CD4-positive, CD25-positive, alpha-beta regulatory T cell (primary cell): ENCODE measurements around the gene CCDC120. TPM values are rescaled to one million over a fixed set of nuclear protein-coding genes. Genes with fewer than 3 reads are reported as not detected.
A peak's percentile ranks its signal among the peaks of the same experiment; 100 is the strongest.

Source experiments
- ATAC-seq, 2 donors: fragments of 150-1000 bp; cut with Tn5 transposase; one replicate each; pipeline ENCODE4 v1.10.0; 2021; ENCODE audit warnings: low read depth in 2 of 2, moderate number of reproducible peaks in 2 of 2, moderate library complexity in 1 of 2
- DNase-seq, 3 donors: peaks; one replicate each; pipeline versions ENCODE4 v3.0.0 to v3.0.0-alpha.2; 2012 to 2022; ENCODE audit warnings: mixed read lengths in 1 of 3
- H3K27ac ChIP-seq: one replicate; pipeline ENCODE4 v1.7.0; 2013; ENCODE audit warnings: mild to moderate bottlenecking, low read length; ENCODE audit not compliant: insufficient read depth, poor library complexity, severe bottlenecking
- H3K27me3 ChIP-seq: one replicate; pipeline ENCODE4 v1.7.0; 2013; ENCODE audit warnings: low read length; ENCODE audit not compliant: control insufficient read depth, insufficient read depth
- H3K36me3 ChIP-seq: one replicate; pipeline ENCODE4 v1.7.0; 2013; ENCODE audit warnings: mild to moderate bottlenecking, low read length, moderate library complexity; ENCODE audit not compliant: control insufficient read depth, insufficient read depth
- H3K4me1 ChIP-seq: 2 replicates; pipeline ENCODE4 v1.7.0; 2013; ENCODE audit warnings: mild to moderate bottlenecking, low read length; ENCODE audit not compliant: insufficient read depth, control insufficient read depth, poor library complexity, severe bottlenecking
- H3K4me3 ChIP-seq: one replicate; pipeline ENCODE4 v1.7.0; 2013; ENCODE audit warnings: low read depth, mild to moderate bottlenecking, low read length, moderate library complexity
- H3K9me3 ChIP-seq, 2 experiments: 1 replicate in 1 of 2; 2 replicates in 1 of 2; pipeline ENCODE4 v1.7.0; 2013; ENCODE audit warnings: low read length in 2 of 2, mild to moderate bottlenecking in 1 of 2, moderate library complexity in 1 of 2; ENCODE audit not compliant: control insufficient read depth in 2 of 2
- H3K27ac Mint-ChIP-seq, 3 donors: one replicate each; pipeline ENCODE4 v1.8.0; 2020 to 2022; ENCODE audit warnings: mild to moderate bottlenecking in 3 of 3, mixed read lengths in 3 of 3, moderate library complexity in 2 of 3
- H3K27me3 Mint-ChIP-seq: one replicate; pipeline ENCODE4 v1.8.0; 2022; ENCODE audit warnings: mild to moderate bottlenecking, mixed read lengths
- H3K36me3 Mint-ChIP-seq: one replicate; pipeline ENCODE4 v1.8.0; 2020; ENCODE audit warnings: mixed read lengths
- H3K4me1 Mint-ChIP-seq, 4 donors: one replicate each; pipeline ENCODE4 v1.8.0; 2020 to 2022; ENCODE audit warnings: mixed read lengths in 4 of 4, mild to moderate bottlenecking in 1 of 4
- H3K4me3 Mint-ChIP-seq, 4 donors: one replicate each; pipeline ENCODE4 v1.8.0; 2020 to 2022; ENCODE audit warnings: mild to moderate bottlenecking in 4 of 4, mixed read lengths in 4 of 4, moderate library complexity in 3 of 4
- H3K9me3 Mint-ChIP-seq, 7 donors: one replicate each; pipeline ENCODE4 v1.8.0; 2020 to 2022; ENCODE audit warnings: mixed read lengths in 7 of 7, mild to moderate bottlenecking in 3 of 7, moderate library complexity in 2 of 7
- polyA plus RNA-seq, 4 donors: library from polyadenylated mRNA; unstranded; fragments of 300-500 nt; fragmentation: Illumina TruSeq; gene quantifications; one replicate each; pipeline ENCODE4 v1.2.3, GENCODE V29; 2021
- total RNA-seq: library from RNA; stranded (reverse); gene quantifications from one replicate; pipeline ENCODE4 v1.2.3, GENCODE V29; 2022

Gene CCDC120
- total and polyA plus RNA-seq, 5 donors from 2014 or later: 0.13 to 10.2 (median 0.31) TPM

- no peak overlapping the region for H3K27ac ChIP-seq
- H3K27me3 Mint-ChIP-seq: no peaks in the 10 kb centered on the region
- H3K4me3 Mint-ChIP-seq: peak overlapping the region; percentile 21 to 90 (median 85)
- no peaks in the 10 kb centered on the region for H3K9me3 ChIP-seq
- peaks cover 0 to 31% (median 10%) of the 10 kb centered on the region in 4 donors for H3K4me1 Mint-ChIP-seq
- H3K4me3 ChIP-seq: peak overlapping the region; percentile 32
- H3K4me1 ChIP-seq: peaks cover 12% of the 10 kb centered on the region
- DNase-seq (no peak), ATAC-seq (no peak)
- H3K9me3 Mint-ChIP-seq: no peaks in the 10 kb centered on the region
- no peaks in the 10 kb centered on the region for H3K36me3 Mint-ChIP-seq
- H3K36me3 ChIP-seq: peaks cover 7% of the 10 kb centered on the region
- H3K27ac Mint-ChIP-seq: peak overlapping the region in 1 of 3 donors; percentile 78
- H3K27me3 ChIP-seq: no peaks in the 10 kb centered on the region
Measured at GRCh38 chrX:49072712-49073095, 13.9 kb downstream of the CCDC120 start.

DNA sequence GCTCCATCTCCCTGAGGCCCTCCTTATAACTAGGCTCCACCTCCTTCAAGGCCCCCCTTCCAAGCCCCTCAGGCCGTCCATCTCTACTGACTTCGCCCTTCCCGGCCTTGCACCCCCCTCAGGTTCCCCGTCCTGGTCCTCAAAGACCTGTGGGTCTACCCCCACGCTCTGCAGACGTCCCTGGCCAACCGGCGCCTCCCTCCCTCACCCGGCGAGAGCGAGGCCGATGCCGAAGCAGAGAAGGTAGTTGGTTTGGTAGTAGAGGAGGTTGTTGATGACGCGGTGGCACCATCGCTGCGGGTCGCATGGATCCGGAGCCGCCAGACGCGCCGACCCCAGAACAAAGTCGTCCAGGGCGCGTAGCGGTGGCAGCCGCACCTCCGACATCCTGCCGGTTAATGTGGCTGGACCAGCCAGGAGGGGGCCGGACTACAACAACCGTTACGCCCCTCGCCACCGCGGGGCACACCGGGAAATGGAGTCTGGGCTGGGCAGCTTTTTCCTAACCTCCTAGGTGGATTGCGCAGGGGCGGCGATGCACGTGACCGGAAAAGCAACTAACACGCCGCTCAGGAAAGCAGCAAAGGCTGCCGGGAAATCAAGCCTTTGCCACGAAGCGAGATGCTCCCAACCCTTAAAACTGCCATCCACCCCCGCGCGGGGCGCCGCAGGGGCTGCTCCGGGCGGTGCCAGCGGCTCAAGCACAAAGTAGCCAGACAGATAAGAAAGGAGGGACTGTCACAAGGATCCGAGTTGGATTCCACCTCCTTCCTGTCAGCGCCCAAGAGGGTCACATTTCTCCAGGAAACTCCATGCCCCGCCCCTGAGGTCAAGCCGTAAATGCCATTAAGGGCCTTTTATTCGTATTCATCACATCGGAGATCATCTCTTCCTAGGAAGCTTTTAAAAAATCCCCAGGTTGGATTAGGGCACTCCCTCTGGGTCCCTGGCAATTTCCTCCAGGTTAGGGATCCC is 15.1 kb downstream of the CCDC120 start, which contains the start of gene PRAF2:
Gene PRAF2, minus strand, starts transcription at position 402 of the 975 bp plus-strand sequence. Its CDS starts 15 bp downstream, at position 387.
- Histone ChIP-seq H3K27ac (peak within 1 kb of the TSS; percentile 81), H3K27me3 (no peaks in the 10 kb centered on the region), H3K4me3 (peak within 1 kb of the TSS; percentile 32), H3K9me3 (no peaks in the 10 kb centered on the region), H3K36me3 (peaks cover 7% of the 10 kb centered on the region), H3K4me1 (peaks cover 13% of the 10 kb centered on the region)
- peak; percentile 84 to 94 (median 86) for DNase-seq
- Mint-ChIP-seq H3K4me1 (peaks cover 0 to 35% (median 12%) of the 10 kb centered on the region in 4 donors), H3K27me3 (no peaks in the 10 kb centered on the region), H3K27ac (peak within 1 kb of the TSS; percentile 78 to 92 (median 86)), H3K36me3 (peaks cover 3% of the 10 kb centered on the region), H3K4me3 (peak within 1 kb of the TSS; percentile 84 to 92 (median 88)), H3K9me3 (no peaks in the 10 kb centered on the region)
- peak; percentile 96 to 98 for ATAC-seq

- H3K36me3 ChIP-seq: peaks cover 7% of the 10 kb centered on the region
- no peak for DNase-seq
- ATAC-seq: no peak
- H3K4me3 ChIP-seq: no peak overlapping the region
- no peaks in the 10 kb centered on the region for H3K9me3 ChIP-seq
- H3K4me3 Mint-ChIP-seq: peak overlapping the region in 2 of 4 donors; percentile 77 to 90
- H3K4me1 ChIP-seq: peaks cover 20% of the 10 kb centered on the region
- H3K27me3 ChIP-seq: no peaks in the 10 kb centered on the region
- H3K27ac Mint-ChIP-seq: no peak overlapping the region
- H3K27ac ChIP-seq: no peak overlapping the region
- no peaks in the 10 kb centered on the region for H3K9me3 Mint-ChIP-seq
- H3K36me3 Mint-ChIP-seq: peaks cover 3% of the 10 kb centered on the region
- no peaks in the 10 kb centered on the region for H3K27me3 Mint-ChIP-seq
- peaks cover 0 to 42% (median 12%) of the 10 kb centered on the region in 4 donors for H3K4me1 Mint-ChIP-seq
Measured at GRCh38 chrX:49075347-49075746, 16.5 kb downstream of the CCDC120 start.

GRCh38 chrX:49077941-49078340 is 19.1 kb downstream of the CCDC120 start:
- peaks cover 7% of the 10 kb centered on the region for H3K36me3 ChIP-seq
- H3K9me3 ChIP-seq: no peaks in the 10 kb centered on the region
- peaks cover 0 to 29% (median 10%) of the 10 kb centered on the region in 4 donors for H3K4me1 Mint-ChIP-seq
- ATAC-seq (no peak), DNase-seq (no peak)
- peak overlapping the region in 1 of 3 donors; percentile 82 for H3K27ac Mint-ChIP-seq
- H3K27ac ChIP-seq: no peak overlapping the region
- peaks cover 0 to 2% (median 0%) of the 10 kb centered on the region in 7 donors for H3K9me3 Mint-ChIP-seq
- H3K27me3 ChIP-seq: no peaks in the 10 kb centered on the region
- H3K4me3 Mint-ChIP-seq: peak overlapping the region in 2 of 4 donors; percentile 46 to 80
- H3K27me3 Mint-ChIP-seq: no peaks in the 10 kb centered on the region
- no peak overlapping the region for H3K4me3 ChIP-seq
- peaks cover 16% of the 10 kb centered on the region for H3K4me1 ChIP-seq
- H3K36me3 Mint-ChIP-seq: peaks cover 3% of the 10 kb centered on the region

- ATAC-seq (peak; percentile 73 to 83), DNase-seq (peak; percentile 65 to 85 (median 67))
- peaks cover 0 to 2% (median 0%) of the 10 kb centered on the region in 7 donors for H3K9me3 Mint-ChIP-seq
- H3K27ac Mint-ChIP-seq: peak within 1 kb of the TSS; percentile 95 to 100 (median 99)
- Histone ChIP-seq H3K27ac (peak within 1 kb of the TSS; percentile 93), H3K4me1 (peaks cover 8% of the 10 kb centered on the region), H3K36me3 (peaks cover 7% of the 10 kb centered on the region), H3K4me3 (peak within 1 kb of the TSS; percentile 74), H3K27me3 (no peaks in the 10 kb centered on the region), H3K9me3 (no peaks in the 10 kb centered on the region)
- peak within 1 kb of the TSS; percentile 80 to 97 (median 92) for H3K4me3 Mint-ChIP-seq
- peaks cover 0 to 13% (median 4%) of the 10 kb centered on the region in 4 donors for H3K4me1 Mint-ChIP-seq
- H3K27me3 Mint-ChIP-seq: no peaks in the 10 kb centered on the region
- peaks cover 3% of the 10 kb centered on the region for H3K36me3 Mint-ChIP-seq
Measured at GRCh38 chrX:49079489-49080428, 21.0 kb downstream of the CCDC120 start, which contains the start of gene WDR45. WDR45 (minus strand) TSS chrX:49079887; CDS start chrX:49078095, 1,792 bp downstream.

DNA sequence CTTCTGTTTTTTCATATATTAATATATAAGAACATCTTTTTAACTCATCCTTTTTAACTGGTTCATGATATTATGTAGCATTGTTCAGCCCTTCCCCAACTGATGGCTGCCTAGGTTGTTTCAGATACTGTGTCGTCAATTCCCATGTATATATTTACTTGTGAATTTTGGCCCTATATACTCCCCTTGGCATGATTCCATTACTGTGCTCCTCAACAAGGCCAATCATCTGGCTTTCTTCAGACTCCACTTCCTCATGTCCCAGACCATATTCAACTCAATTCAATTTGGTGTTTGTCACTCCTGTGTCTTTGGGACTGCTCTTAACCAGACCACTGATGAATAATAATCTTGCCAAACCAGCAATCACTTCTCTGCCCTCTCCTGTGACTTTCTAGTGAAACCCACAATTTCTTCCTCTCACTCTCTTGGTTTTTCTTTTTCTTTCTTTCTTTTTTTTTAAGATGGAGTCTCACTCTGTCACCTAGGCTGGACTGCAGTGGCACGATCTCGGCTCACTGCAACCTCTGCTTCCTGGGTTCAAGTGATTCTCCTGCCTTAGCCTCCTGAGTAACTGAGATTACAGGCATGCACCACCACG is 23.6 kb downstream of the CCDC120 start:
- Mint-ChIP-seq H3K36me3 (peaks cover 3% of the 10 kb centered on the region), H3K4me3 (peak overlapping the region in 3 of 4 donors; percentile 10 to 77 (median 21)), H3K27me3 (no peaks in the 10 kb centered on the region), H3K4me1 (peaks cover 0 to 11% (median 4%) of the 10 kb centered on the region in 4 donors), H3K9me3 (peaks cover 0 to 2% (median 0%) of the 10 kb centered on the region in 7 donors), H3K27ac (no peak overlapping the region)
- Histone ChIP-seq H3K27me3 (no peaks in the 10 kb centered on the region), H3K4me3 (no peak overlapping the region), H3K4me1 (peaks cover 8% of the 10 kb centered on the region), H3K27ac (no peak overlapping the region), H3K36me3 (no peaks in the 10 kb centered on the region), H3K9me3 (no peaks in the 10 kb centered on the region)
- no peak for DNase-seq
- no peak for ATAC-seq

DNA sequence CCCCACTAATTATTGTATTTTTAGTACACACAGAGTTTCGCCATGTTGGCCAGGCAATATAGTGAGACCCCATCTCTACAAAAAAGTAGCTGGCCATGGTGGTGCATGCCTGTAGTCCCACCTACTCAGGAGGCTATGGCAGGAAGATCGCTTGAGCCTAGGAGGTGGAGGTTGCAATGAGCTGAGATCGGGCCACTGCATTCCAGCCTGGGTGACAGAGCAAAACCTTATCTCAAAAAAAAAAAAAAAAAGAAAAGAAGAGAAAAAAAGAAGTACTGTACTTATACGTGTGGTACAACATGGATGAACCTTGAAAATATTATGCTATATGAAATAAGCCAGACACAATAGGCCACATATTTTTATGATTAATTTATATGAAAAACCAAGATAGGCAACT is 30.8 kb downstream of the CCDC120 start:
- H3K36me3 ChIP-seq: no peaks in the 10 kb centered on the region
- ATAC-seq (no peak), DNase-seq (no peak)
- no peaks in the 10 kb centered on the region for H3K9me3 ChIP-seq
- Mint-ChIP-seq H3K36me3 (no peaks in the 10 kb centered on the region), H3K9me3 (no peaks in the 10 kb centered on the region), H3K4me3 (peak overlapping the region in 1 of 4 donors; percentile 21), H3K27me3 (no peaks in the 10 kb centered on the region), H3K27ac (no peak overlapping the region), H3K4me1 (no peaks in the 10 kb centered on the region)
- no peaks in the 10 kb centered on the region for H3K27me3 ChIP-seq
- H3K4me1 ChIP-seq: no peaks in the 10 kb centered on the region
- no peak overlapping the region for H3K4me3 ChIP-seq
- no peak overlapping the region for H3K27ac ChIP-seq
